GM12878 (cell line): ENCODE results near the gene TPRN.

Experiments used
- CHD2 ChIP-seq: IDR thresholded peaks from 2 replicates; pipeline ENCODE4 v1.6.1; 2011; ENCODE audit warnings: low read depth, low read length, improper control_type of control experiment, borderline replicate concordance
- CTCF ChIP-seq, 3 experiments: IDR thresholded peaks in 2 of 3; conservative IDR thresholded peaks in 1 of 3; 2 replicates each; pipeline ENCODE4 v1.5.1; 2011; ENCODE audit warnings: low read depth in 3 of 3, low read length in 3 of 3, mild to moderate bottlenecking in 3 of 3, control low read depth in 2 of 3, moderate library complexity in 2 of 3, inconsistent platforms in 1 of 3, mixed read lengths in 1 of 3; ENCODE audit not compliant: control insufficient read depth in 2 of 3, insufficient read depth in 1 of 3; ENCODE audit errors: extremely low read depth in 1 of 3
- EZH2 ChIP-seq: IDR thresholded peaks from 2 replicates; pipeline ENCODE4 v1.6.1; 2012; ENCODE audit warnings: low read depth, mild to moderate bottlenecking, control low read depth, inconsistent platforms, low read length, borderline replicate concordance; ENCODE audit not compliant: control insufficient read depth
- HCFC1 ChIP-seq: fragments of 150-350 bp; IDR thresholded peaks from 2 replicates; pipeline ENCODE4 v1.6.1; 2014; ENCODE audit warnings: low read length
- MYC ChIP-seq: IDR thresholded peaks from 2 replicates; pipeline ENCODE4 v1.6.1; 2011; ENCODE audit warnings: mild to moderate bottlenecking, low read length, moderate library complexity, inconsistent platforms; ENCODE audit not compliant: insufficient read depth, insufficient replicate concordance, insufficient read length, severe bottlenecking
- RB1 ChIP-seq: fragments of 450-650 bp; formaldehyde crosslinking; IDR thresholded peaks from 2 replicates; pipeline ENCODE4 v1.6.1; 2017; ENCODE audit warnings: mild to moderate bottlenecking, borderline replicate concordance
- SIN3A ChIP-seq: IDR thresholded peaks from 2 replicates; pipeline ENCODE4 v1.6.1; 2012; ENCODE audit warnings: low read depth, low read length, improper control_type of control experiment
- SRF ChIP-seq, 2 experiments: IDR thresholded peaks; 2 replicates each; pipeline ENCODE4 v1.6.1; 2011; ENCODE audit warnings: low read depth in 2 of 2, low read length in 2 of 2, mild to moderate bottlenecking in 1 of 2, moderate library complexity in 1 of 2

- TF ChIP-seq EZH2 (no peak), SRF (IDR thresholded peaks at IDR 0.05; ENCODE audit: low read depth in 2 of 2, low read length in 2 of 2) (no peak), MYC (no peak), CTCF (IDR thresholded peaks at IDR 0.05 in 2 of 3, conservative IDR thresholded peaks at IDR 0.05 in 1 of 3; ENCODE audit: control insufficient read depth in 2 of 3, extremely low read depth in 1 of 3, insufficient read depth in 1 of 3, low read depth in 3 of 3, low read length in 3 of 3) (no peak), CHD2 (no peak), RB1 (no peak), HCFC1 (no peak), SIN3A (no peak)
Observed at GRCh38 chr9:137178939-137179630, 21.5 kb downstream of the TPRN start.
